Measurements from ENCODE around the gene PLRG1.

PLRG1 gene

GRCh38 chr4:154583677-154584076, 33.5 kb upstream of the PLRG1 start:
- Mint-ChIP-seq H3K9me3 (no peaks in the 10 kb centered on the region), H3K27me3 (peaks cover 10% of the 10 kb centered on the region), H3K27ac (no peak overlapping the region), H3K4me3 (no peak overlapping the region), H3K4me1 (no peaks in the 10 kb centered on the region), H3K36me3 (no peaks in the 10 kb centered on the region)

GRCh38 chr4:154583230-154583629, 33.0 kb upstream of the PLRG1 start:
- H3K27ac Mint-ChIP-seq: no peak overlapping the region
- peaks cover 10% of the 10 kb centered on the region for H3K27me3 Mint-ChIP-seq
- H3K9me3 Mint-ChIP-seq: no peaks in the 10 kb centered on the region
- no peaks in the 10 kb centered on the region for H3K4me1 Mint-ChIP-seq
- H3K4me3 Mint-ChIP-seq: no peak overlapping the region
- H3K36me3 Mint-ChIP-seq: no peaks in the 10 kb centered on the region

- Mint-ChIP-seq H3K36me3 (no peaks in the 10 kb centered on the region), H3K4me1 (no peaks in the 10 kb centered on the region), H3K27me3 (peaks cover 10% of the 10 kb centered on the region), H3K9me3 (no peaks in the 10 kb centered on the region), H3K27ac (no peak overlapping the region), H3K4me3 (no peak overlapping the region)
Observed at GRCh38 chr4:154582723-154583122, 32.5 kb upstream of the PLRG1 start.

- Mint-ChIP-seq H3K9me3 (no peaks in the 10 kb centered on the region), H3K4me1 (no peaks in the 10 kb centered on the region), H3K27me3 (peaks cover 6% of the 10 kb centered on the region), H3K36me3 (no peaks in the 10 kb centered on the region), H3K27ac (no peak overlapping the region), H3K4me3 (no peak overlapping the region)
Observed at GRCh38 chr4:154579927-154580326, 29.7 kb upstream of the PLRG1 start.

DNA sequence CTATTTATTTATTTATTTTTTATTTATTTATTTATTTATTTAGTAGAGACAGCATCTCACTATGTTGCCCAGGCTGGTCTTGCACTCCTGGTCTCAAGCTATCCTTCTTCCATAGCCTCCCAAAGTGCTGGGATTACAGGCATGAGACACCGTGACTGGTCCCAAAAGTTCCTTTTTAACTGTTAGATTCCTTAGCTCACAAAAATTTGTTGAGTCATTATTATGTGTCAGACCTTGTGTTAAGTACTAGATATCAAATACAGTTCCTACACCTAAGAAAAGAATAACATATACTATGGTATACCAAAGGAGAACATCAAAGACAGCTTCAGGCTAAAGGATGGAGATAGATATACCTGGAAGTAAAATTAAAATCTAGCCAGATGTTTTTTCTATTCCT, 28.7 kb upstream of the PLRG1 start:
- Mint-ChIP-seq H3K27me3 (peaks cover 6% of the 10 kb centered on the region), H3K4me3 (no peak overlapping the region), H3K36me3 (no peaks in the 10 kb centered on the region), H3K9me3 (no peaks in the 10 kb centered on the region), H3K27ac (no peak overlapping the region), H3K4me1 (no peaks in the 10 kb centered on the region)

- H3K36me3 Mint-ChIP-seq: no peaks in the 10 kb centered on the region
- H3K9me3 Mint-ChIP-seq: no peaks in the 10 kb centered on the region
- H3K27me3 Mint-ChIP-seq: peaks cover 6% of the 10 kb centered on the region
- H3K4me3 Mint-ChIP-seq: no peak overlapping the region
- H3K4me1 Mint-ChIP-seq: no peaks in the 10 kb centered on the region
- H3K27ac Mint-ChIP-seq: no peak overlapping the region
Observed at GRCh38 chr4:154577324-154577723, 27.1 kb upstream of the PLRG1 start.

DNA sequence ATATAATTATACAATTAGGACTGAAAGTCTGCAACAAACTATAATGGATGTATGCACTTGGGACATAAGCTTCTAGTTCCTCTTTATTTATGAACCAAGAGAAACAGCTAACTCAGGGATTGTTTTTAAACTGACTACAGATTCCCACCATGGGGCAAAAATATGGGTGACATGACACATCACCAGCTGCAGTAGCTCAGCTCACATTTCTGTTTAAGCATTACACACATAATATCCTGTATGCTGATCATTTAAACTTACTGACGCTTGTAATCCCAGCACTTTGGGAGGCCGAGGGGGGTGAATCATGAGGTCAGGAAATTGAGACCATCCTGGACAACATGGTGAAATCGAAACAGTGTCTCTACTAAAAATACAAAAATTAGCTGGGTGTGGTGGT, 24.1 kb upstream of the PLRG1 start:
- Mint-ChIP-seq H3K9me3 (no peaks in the 10 kb centered on the region), H3K27ac (no peak overlapping the region), H3K36me3 (no peaks in the 10 kb centered on the region), H3K27me3 (peaks cover 4% of the 10 kb centered on the region), H3K4me1 (no peaks in the 10 kb centered on the region), H3K4me3 (no peak overlapping the region)

- no peaks in the 10 kb centered on the region for H3K9me3 Mint-ChIP-seq
- no peak overlapping the region for H3K27ac Mint-ChIP-seq
- no peaks in the 10 kb centered on the region for H3K36me3 Mint-ChIP-seq
- H3K4me3 Mint-ChIP-seq: no peak overlapping the region
- H3K27me3 Mint-ChIP-seq: peaks cover 2% of the 10 kb centered on the region
- no peaks in the 10 kb centered on the region for H3K4me1 Mint-ChIP-seq
Observed at GRCh38 chr4:154573190-154573870, 23.1 kb upstream of the PLRG1 start.

DNA sequence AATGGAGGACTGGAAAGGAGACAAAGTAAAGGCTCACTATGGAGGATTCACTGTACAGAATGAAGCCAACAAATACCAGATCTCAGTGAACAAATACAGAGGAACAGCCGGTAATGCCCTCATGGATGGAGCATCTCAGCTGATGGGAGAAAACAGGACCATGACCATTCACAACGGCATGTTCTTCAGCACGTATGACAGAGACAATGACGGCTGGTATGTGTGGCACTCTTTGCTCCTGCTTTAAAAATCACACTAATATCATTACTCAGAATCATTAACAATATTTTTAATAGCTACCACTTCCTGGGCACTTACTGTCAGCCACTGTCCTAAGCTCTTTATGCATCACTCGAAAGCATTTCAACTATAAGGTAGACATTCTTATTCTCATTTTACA, 19.4 kb upstream of the PLRG1 start:
- no peaks in the 10 kb centered on the region for H3K27me3 Mint-ChIP-seq
- no peak overlapping the region for H3K4me3 Mint-ChIP-seq
- no peaks in the 10 kb centered on the region for H3K36me3 Mint-ChIP-seq
- no peak overlapping the region for H3K27ac Mint-ChIP-seq
- no peaks in the 10 kb centered on the region for H3K4me1 Mint-ChIP-seq
- H3K9me3 Mint-ChIP-seq: no peaks in the 10 kb centered on the region

- Mint-ChIP-seq H3K27me3 (no peaks in the 10 kb centered on the region), H3K9me3 (no peaks in the 10 kb centered on the region), H3K4me3 (no peak overlapping the region), H3K27ac (no peak overlapping the region), H3K4me1 (no peaks in the 10 kb centered on the region), H3K36me3 (no peaks in the 10 kb centered on the region)
Observed at GRCh38 chr4:154569028-154569427, 18.8 kb upstream of the PLRG1 start.

DNA sequence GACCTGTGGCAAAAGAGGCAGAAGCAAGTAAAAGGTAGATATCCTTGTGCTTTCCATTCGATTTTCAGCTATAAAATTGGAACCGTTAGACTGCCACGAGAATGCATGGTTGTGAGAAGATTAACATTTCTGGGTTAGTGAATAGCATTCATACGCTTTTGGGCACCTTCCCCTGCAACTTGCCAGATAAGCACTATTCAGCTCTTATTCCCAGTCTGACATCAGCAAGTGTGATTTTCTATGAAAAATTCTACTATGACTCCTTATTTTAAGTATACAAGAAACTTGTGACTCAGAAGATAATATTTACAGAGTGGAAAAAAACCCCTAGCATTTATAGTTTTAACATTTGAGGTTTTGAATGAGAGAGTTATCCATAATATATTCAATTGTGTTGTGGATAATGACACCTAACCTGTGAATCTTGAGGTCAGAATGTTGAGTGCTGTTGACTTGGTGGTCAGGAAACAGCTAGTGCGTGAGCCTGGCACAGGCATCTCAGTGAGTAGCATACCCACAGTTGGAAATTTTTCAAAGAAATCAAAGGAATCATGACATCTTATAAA, 16.5 kb upstream of the PLRG1 start:
- Mint-ChIP-seq H3K4me1 (no peaks in the 10 kb centered on the region), H3K36me3 (no peaks in the 10 kb centered on the region), H3K27ac (no peak overlapping the region), H3K4me3 (no peak overlapping the region), H3K27me3 (no peaks in the 10 kb centered on the region), H3K9me3 (no peaks in the 10 kb centered on the region)

GRCh38 chr4:154565704-154566103, 15.5 kb upstream of the PLRG1 start:
- Mint-ChIP-seq H3K9me3 (no peaks in the 10 kb centered on the region), H3K27ac (no peak overlapping the region), H3K36me3 (no peaks in the 10 kb centered on the region), H3K4me1 (no peaks in the 10 kb centered on the region), H3K27me3 (no peaks in the 10 kb centered on the region), H3K4me3 (no peak overlapping the region)

- Mint-ChIP-seq H3K9me3 (no peaks in the 10 kb centered on the region), H3K36me3 (no peaks in the 10 kb centered on the region), H3K27me3 (peaks cover 3% of the 10 kb centered on the region), H3K27ac (no peak overlapping the region), H3K4me1 (no peaks in the 10 kb centered on the region), H3K4me3 (no peak overlapping the region)
Observed at GRCh38 chr4:154564311-154564710, 14.1 kb upstream of the PLRG1 start.

DNA sequence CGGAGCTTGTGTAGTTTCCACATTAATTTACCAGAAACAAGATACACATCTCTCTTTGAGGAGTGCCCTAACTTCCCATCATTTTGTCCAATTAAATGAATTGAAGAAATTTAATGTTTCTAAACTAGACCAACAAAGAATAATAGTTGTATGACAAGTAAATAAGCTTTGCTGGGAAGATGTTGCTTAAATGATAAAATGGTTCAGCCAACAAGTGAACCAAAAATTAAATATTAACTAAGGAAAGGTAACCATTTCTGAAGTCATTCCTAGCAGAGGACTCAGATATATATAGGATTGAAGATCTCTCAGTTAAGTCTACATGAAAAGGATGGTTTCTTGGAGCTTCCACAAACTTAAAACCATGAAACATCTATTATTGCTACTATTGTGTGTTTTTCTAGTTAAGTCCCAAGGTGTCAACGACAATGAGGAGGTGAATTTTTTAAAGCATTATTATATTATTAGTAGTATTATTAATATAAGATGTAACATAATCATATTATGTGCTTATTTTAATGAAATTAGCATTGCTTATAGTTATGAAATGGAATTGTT, 12.6 kb upstream of the PLRG1 start, which contains the start of gene FGB:
Gene FGB (plus strand): TSS at position 315 of the 558 bp plus-strand sequence. CDS start 8 bp downstream, at position 323.
- H3K27me3 Mint-ChIP-seq: peaks cover 3% of the 10 kb centered on the region
- no peaks in the 10 kb centered on the region for H3K36me3 Mint-ChIP-seq
- H3K4me1 Mint-ChIP-seq: no peaks in the 10 kb centered on the region
- H3K27ac Mint-ChIP-seq: no peak within 1 kb of the TSS
- H3K4me3 Mint-ChIP-seq: no peak within 1 kb of the TSS
- no peaks in the 10 kb centered on the region for H3K9me3 Mint-ChIP-seq

DNA sequence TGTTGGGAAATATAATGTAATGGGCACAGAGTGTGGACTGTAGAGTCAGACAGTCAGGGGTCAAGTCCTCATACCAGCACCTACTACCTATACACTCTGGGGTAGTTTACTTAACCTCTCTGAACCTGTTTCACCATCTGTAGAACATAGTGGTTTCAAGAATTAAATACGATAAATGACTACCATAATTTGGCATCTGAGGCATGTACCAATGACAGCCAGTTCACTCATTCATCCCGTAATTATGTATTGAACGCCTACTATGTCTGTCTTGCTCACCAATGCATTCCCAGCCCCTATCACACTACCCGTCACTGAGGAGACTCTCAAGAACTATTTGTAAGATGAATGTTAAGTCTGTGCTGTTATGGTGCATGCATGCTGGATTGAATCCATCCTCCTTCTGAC, 10.6 kb upstream of the PLRG1 start:
- Mint-ChIP-seq H3K27ac (no peak overlapping the region), H3K4me3 (no peak overlapping the region), H3K4me1 (no peaks in the 10 kb centered on the region), H3K36me3 (no peaks in the 10 kb centered on the region), H3K9me3 (no peaks in the 10 kb centered on the region), H3K27me3 (peaks cover 3% of the 10 kb centered on the region)

GRCh38 chr4:154560419-154560801, 10.2 kb upstream of the PLRG1 start:
- peaks cover 3% of the 10 kb centered on the region for H3K27me3 Mint-ChIP-seq
- H3K27ac Mint-ChIP-seq: no peak overlapping the region
- H3K9me3 Mint-ChIP-seq: no peaks in the 10 kb centered on the region
- no peaks in the 10 kb centered on the region for H3K36me3 Mint-ChIP-seq
- H3K4me1 Mint-ChIP-seq: no peaks in the 10 kb centered on the region
- no peak overlapping the region for H3K4me3 Mint-ChIP-seq
